ENCODE data around the gene ASIC4. TPM values are rescaled to one million over a fixed set of nuclear protein-coding genes. Genes with fewer than 3 reads are reported as not detected.
A peak's percentile ranks its signal among the peaks of the same experiment; 100 is the strongest.

The ASIC4 gene
- total RNA-seq, 1 donor from 2014 or later = 1.6 TPM

DNA sequence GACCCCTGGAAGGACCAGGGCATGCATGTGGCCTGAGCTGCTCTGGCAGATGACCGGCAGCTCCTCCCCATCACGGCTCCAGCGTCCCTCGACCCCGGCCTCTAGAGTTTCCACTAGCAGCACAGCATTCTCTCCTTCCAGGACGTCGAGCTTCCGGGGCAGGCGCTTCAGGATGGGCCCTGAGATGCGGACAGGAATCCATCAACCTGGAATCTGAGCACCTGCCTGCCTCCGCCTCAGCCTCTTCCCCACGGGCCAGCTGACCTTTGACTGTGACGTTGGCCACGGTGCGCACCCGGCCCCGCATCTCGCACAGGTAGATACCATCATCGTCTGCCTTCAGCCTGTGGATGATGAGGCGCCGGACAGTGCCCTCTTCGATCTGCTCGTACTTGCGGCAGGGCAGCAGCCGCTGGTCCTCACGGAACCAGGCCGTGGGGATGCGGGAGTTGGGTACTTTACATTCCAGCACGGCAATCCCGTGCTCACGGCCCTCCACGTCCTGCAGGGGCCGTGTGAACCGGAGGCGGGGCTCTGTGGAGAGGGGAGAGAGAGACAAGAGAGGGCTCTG, 53.6 kb downstream of the ASIC4 start:
- TF ChIP-seq, protein P1, sequence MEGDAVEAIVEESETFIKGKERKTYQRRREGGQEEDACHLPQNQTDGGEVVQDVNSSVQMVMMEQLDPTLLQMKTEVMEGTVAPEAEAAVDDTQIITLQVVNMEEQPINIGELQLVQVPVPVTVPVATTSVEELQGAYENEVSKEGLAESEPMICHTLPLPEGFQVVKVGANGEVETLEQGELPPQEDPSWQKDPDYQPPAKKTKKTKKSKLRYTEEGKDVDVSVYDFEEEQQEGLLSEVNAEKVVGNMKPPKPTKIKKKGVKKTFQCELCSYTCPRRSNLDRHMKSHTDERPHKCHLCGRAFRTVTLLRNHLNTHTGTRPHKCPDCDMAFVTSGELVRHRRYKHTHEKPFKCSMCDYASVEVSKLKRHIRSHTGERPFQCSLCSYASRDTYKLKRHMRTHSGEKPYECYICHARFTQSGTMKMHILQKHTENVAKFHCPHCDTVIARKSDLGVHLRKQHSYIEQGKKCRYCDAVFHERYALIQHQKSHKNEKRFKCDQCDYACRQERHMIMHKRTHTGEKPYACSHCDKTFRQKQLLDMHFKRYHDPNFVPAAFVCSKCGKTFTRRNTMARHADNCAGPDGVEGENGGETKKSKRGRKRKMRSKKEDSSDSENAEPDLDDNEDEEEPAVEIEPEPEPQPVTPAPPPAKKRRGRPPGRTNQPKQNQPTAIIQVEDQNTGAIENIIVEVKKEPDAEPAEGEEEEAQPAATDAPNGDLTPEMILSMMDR (IDR thresholded peaks at IDR 0.05; ENCODE audit: unreplicated experiment) = no peak
- H3K4me3 Mint-ChIP-seq (ENCODE audit: unreplicated experiment) = no peak overlapping the region
- peaks cover 31% of the 10 kb centered on the region for H3K36me3 Mint-ChIP-seq (ENCODE audit: low read depth, unreplicated experiment)
- no peak overlapping the region for H3K27ac Mint-ChIP-seq (ENCODE audit: unreplicated experiment)
- H3K4me1 Mint-ChIP-seq (ENCODE audit: unreplicated experiment) = peaks cover 10% of the 10 kb centered on the region
- DNase-seq (ENCODE audit: low spot score) = no peak
- peaks cover 27% of the 10 kb centered on the region for H3K27me3 Mint-ChIP-seq (ENCODE audit: unreplicated experiment)
- no peaks in the 10 kb centered on the region for H3K9me3 Mint-ChIP-seq (ENCODE audit: unreplicated experiment)

DNA sequence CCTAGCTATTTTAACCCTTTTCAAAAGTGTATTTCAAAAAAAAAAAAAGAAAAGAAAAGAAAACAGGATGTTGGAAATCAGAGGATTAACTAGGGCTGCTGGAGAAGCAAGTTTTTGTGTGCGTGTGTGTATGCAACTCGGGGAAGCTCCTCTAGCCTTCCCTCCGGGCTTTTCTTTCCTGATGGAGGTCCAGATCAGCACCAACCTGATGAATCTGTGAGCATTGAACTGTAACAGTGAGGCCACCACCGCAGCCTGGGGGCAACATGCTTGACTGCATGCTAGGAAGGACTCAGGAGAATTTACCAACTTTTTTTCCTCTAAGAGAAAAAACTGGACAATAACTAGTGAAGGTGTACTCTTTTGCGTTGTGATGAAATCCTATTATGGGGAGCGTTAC, 54.8 kb downstream of the ASIC4 start:
- TF ChIP-seq, protein P1 (IDR thresholded peaks at IDR 0.05; ENCODE audit: unreplicated experiment) = no peak
- no peak for DNase-seq (ENCODE audit: low spot score)
- H3K27me3 Mint-ChIP-seq (ENCODE audit: unreplicated experiment) = peaks cover 25% of the 10 kb centered on the region
- peaks cover 27% of the 10 kb centered on the region for H3K36me3 Mint-ChIP-seq (ENCODE audit: low read depth, unreplicated experiment)
- H3K9me3 Mint-ChIP-seq (ENCODE audit: unreplicated experiment) = no peaks in the 10 kb centered on the region
- peaks cover 10% of the 10 kb centered on the region for H3K4me1 Mint-ChIP-seq (ENCODE audit: unreplicated experiment)
- no peak overlapping the region for H3K27ac Mint-ChIP-seq (ENCODE audit: unreplicated experiment)
- no peak overlapping the region for H3K4me3 Mint-ChIP-seq (ENCODE audit: unreplicated experiment)

GRCh38 chr2:219569635-219570034, 55.4 kb downstream of the ASIC4 start:
- H3K9me3 Mint-ChIP-seq (ENCODE audit: unreplicated experiment) = no peaks in the 10 kb centered on the region
- TF ChIP-seq, protein P1 (IDR thresholded peaks at IDR 0.05; ENCODE audit: unreplicated experiment) = no peak
- no peak overlapping the region for H3K27ac Mint-ChIP-seq (ENCODE audit: unreplicated experiment)
- H3K4me3 Mint-ChIP-seq (ENCODE audit: unreplicated experiment) = peak overlapping the region; percentile 81
- no peak for DNase-seq (ENCODE audit: low spot score)
- peaks cover 22% of the 10 kb centered on the region for H3K36me3 Mint-ChIP-seq (ENCODE audit: low read depth, unreplicated experiment)
- peaks cover 22% of the 10 kb centered on the region for H3K27me3 Mint-ChIP-seq (ENCODE audit: unreplicated experiment)
- H3K4me1 Mint-ChIP-seq (ENCODE audit: unreplicated experiment) = peaks cover 10% of the 10 kb centered on the region

DNA sequence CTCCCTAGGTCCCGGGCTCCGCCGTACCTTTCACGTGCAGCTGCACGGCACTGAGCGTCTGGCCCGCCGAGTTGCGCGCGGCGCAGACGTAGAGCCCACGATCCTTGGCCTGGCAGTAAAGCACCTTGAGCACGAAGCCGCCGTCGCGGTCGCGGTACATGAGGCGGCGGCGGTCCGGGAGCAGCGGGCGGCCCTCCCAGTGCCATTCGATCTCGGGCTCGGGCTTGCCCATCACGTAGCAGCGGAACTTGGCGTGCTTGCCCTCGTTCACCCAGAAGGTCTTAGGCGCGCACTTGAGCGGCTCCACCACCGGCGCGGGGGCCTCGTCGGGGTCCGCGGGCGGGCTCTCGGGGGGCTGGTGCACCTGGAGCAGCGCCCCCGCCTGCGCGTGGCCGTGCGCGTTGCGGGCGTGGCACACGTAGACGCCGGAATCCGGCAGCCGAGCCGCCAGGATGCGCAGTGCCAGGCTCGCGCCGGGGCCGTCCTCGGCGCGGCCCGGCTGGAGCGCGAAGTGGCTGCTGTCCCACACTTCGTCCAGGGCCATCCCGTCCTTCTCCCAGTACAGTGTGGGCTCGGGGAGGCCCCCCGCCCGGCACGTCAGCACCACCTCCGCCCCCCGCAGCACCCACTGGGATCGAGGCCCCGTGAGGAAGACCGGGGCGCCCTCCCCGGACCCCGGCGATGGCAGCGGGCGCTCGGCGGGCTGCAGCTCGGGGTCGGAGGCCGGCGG, 56.1 kb downstream of the ASIC4 start:
- DNase-seq (ENCODE audit: low spot score) = no peak
- Mint-ChIP-seq H3K36me3 (ENCODE audit: low read depth, unreplicated experiment) (peaks cover 22% of the 10 kb centered on the region), H3K27ac (ENCODE audit: unreplicated experiment) (no peak overlapping the region), H3K27me3 (ENCODE audit: unreplicated experiment) (peaks cover 25% of the 10 kb centered on the region), H3K4me1 (ENCODE audit: unreplicated experiment) (peaks cover 10% of the 10 kb centered on the region), H3K4me3 (ENCODE audit: unreplicated experiment) (peak overlapping the region; percentile 81), H3K9me3 (ENCODE audit: unreplicated experiment) (no peaks in the 10 kb centered on the region)
- TF ChIP-seq, protein P1 (IDR thresholded peaks at IDR 0.05; ENCODE audit: unreplicated experiment) = no peak

- no peak for DNase-seq (ENCODE audit: low spot score)
- Mint-ChIP-seq H3K27ac (ENCODE audit: unreplicated experiment) (no peak overlapping the region), H3K4me1 (ENCODE audit: unreplicated experiment) (peaks cover 10% of the 10 kb centered on the region), H3K27me3 (ENCODE audit: unreplicated experiment) (peaks cover 26% of the 10 kb centered on the region), H3K4me3 (ENCODE audit: unreplicated experiment) (no peak overlapping the region), H3K36me3 (ENCODE audit: low read depth, unreplicated experiment) (peaks cover 21% of the 10 kb centered on the region), H3K9me3 (ENCODE audit: unreplicated experiment) (no peaks in the 10 kb centered on the region)
- TF ChIP-seq, protein P1 (IDR thresholded peaks at IDR 0.05; ENCODE audit: unreplicated experiment) = no peak
Measured at GRCh38 chr2:219570924-219571310, 56.6 kb downstream of the ASIC4 start.
